ENCODE data around the gene COPS7A.

Gene COPS7A, protein sequence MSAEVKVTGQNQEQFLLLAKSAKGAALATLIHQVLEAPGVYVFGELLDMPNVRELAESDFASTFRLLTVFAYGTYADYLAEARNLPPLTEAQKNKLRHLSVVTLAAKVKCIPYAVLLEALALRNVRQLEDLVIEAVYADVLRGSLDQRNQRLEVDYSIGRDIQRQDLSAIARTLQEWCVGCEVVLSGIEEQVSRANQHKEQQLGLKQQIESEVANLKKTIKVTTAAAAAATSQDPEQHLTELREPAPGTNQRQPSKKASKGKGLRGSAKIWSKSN

DNA sequence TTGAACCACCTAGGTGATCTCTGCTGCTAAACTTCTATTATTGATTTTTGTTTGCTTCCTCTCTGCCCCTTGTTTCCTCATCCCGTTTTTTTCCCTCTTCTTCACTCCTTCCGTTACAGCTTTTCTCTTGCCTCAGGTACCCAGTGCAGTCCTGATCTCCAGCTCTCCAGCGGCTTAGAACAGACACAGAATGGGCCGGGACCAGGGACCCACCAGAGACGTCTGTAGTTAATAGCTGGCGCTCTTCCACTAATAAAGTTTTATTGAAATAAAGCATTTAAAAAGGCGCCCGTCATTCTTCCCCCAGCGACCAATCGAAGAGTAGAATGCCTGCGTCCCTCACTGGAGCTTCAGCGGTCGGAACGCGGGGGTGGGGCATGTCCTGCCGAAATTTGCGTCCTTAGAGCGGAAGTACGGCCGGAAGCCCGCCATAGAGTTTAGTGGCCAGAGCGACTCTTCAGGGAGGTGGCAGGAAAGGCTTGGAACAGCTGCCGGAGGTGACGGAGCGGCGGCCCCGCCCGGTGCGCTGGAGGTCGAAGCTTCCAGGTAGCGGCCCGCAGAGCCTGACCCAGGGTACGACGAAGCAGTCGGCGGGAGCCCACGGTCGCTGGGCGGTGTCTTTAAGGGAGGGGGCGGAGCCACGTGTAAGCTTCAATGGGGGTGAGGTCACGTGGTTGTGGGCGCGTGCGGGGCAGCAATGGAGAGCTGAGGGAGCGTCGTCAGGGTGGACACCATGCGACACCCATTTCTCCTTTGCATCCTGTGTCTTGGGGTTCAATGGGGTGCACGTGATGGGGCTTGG is at the start of gene COPS7A:
Gene COPS7A, plus strand, starts transcription at position 440 of the 802 bp plus-strand sequence. CDS start 611 bp downstream, outside the sequence.
- DNase-seq (ENCODE audit: low read depth in 2 of 2): peak; percentile 87 to 88

GRCh38 chr12:6676962-6677361 is 46.9 kb upstream of the COPS7A start:
- no peak for DNase-seq (ENCODE audit: low read depth in 2 of 2)

- no peak for DNase-seq (ENCODE audit: low read depth in 2 of 2)
These were observed 39.2 kb upstream of the COPS7A start for GRCh38 chr12:6684609-6685008.

GRCh38 chr12:6685814-6686213 is 38.0 kb upstream of the COPS7A start:
- DNase-seq (ENCODE audit: low read depth in 2 of 2): no peak

GRCh38 chr12:6688543-6688998 is 35.3 kb upstream of the COPS7A start:
- peak; percentile 16 to 56 for DNase-seq (ENCODE audit: low read depth in 2 of 2)

- peak; percentile 84 to 90 for DNase-seq (ENCODE audit: low read depth in 2 of 2)
These were observed 34.6 kb upstream of the COPS7A start, which contains the start of gene ZNF384 for GRCh38 chr12:6688999-6689882. ZNF384 (minus strand) TSS chr12:6689375; CDS start chr12:6679520, 9,855 bp downstream.

DNA sequence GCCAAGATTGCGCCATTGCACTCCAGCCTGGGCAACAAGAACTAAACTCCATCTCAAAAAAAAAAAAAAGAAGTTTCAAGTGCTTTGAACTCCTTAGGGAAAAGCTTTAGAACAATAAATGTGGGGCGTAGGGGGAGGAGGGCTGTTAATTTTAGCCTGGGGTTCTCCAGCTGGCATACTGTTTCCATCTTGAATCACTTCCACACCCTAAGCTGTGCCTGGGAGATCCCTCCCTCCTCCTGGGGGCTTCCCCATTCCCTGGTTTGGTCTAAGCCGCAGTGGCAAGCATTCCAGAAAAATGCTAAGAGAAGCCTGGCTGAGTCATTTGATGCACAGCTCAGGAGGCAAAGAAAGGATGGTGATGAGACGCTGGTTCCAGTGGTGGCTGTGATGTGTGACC is 32.4 kb upstream of the COPS7A start:
- no peak for DNase-seq (ENCODE audit: low read depth in 2 of 2)

GRCh38 chr12:6692888-6693287 is 31.0 kb upstream of the COPS7A start:
- no peak for DNase-seq (ENCODE audit: low read depth in 2 of 2)

- no peak for DNase-seq (ENCODE audit: low read depth in 2 of 2)
These were observed 30.0 kb upstream of the COPS7A start for GRCh38 chr12:6693832-6694355.

DNA sequence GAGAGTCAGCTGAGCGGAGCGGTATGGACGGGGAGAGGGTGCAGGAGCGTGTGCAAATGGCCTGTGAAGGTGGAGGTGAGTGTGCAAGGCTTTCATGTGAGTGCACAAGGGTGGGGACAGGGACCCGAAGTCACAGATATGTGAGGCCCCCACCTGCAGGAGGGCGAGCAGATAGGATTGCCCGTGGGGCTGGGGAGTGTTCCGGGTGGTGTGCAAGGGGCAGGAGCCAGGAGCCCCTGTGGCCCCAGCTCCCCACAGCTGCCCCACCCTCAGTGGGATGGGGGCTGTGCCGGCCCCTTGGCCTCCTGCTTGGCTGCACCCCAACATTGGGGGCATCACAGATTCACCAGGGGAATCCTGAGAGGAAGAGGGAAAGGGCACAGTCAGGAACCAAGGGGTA is 29.1 kb upstream of the COPS7A start:
- no peak for DNase-seq (ENCODE audit: low read depth in 2 of 2)

DNA sequence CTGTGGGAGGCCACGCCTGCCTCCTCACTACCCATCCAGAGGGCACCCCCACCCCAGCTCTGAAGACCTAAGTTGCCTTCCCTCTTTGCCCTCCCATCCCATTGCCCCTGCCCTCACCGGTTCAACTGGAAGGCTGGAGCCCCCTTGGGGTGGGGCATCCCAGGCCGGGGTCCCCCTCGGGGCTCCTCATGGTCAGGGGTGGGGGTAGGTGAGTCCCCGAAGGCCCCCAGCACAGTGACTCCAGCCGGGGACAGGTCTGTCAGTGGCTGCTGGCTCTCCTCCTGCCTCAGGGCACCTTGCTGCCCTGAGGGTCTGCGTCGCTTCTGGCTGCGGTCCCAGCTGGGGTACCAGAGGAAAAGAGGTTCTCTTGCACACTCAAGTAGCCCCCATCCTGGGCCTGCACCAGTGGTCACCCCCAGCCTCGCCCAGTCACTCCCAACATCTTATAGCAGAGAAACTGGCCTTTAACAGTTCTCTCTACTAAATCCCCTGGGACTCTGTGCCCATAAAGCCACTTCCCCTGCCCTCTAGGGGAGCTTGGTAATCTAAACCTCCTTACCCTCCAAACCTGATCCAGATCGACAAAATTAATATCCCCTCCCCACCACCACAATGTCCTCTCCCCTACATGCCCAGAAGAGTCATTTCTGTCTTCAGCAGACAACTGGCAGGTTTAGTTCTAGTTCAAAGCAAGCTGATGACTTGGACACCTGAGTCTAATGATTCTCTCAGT is 28.4 kb upstream of the COPS7A start:
- no peak for DNase-seq (ENCODE audit: low read depth in 2 of 2)

GRCh38 chr12:6696690-6697583 is 26.9 kb upstream of the COPS7A start:
- DNase-seq (ENCODE audit: low read depth in 2 of 2): no peak

GRCh38 chr12:6697584-6698351 is 26.1 kb upstream of the COPS7A start:
- no peak for DNase-seq (ENCODE audit: low read depth in 2 of 2)

GRCh38 chr12:6698352-6699046 is 25.3 kb upstream of the COPS7A start:
- no peak for DNase-seq (ENCODE audit: low read depth in 2 of 2)

DNA sequence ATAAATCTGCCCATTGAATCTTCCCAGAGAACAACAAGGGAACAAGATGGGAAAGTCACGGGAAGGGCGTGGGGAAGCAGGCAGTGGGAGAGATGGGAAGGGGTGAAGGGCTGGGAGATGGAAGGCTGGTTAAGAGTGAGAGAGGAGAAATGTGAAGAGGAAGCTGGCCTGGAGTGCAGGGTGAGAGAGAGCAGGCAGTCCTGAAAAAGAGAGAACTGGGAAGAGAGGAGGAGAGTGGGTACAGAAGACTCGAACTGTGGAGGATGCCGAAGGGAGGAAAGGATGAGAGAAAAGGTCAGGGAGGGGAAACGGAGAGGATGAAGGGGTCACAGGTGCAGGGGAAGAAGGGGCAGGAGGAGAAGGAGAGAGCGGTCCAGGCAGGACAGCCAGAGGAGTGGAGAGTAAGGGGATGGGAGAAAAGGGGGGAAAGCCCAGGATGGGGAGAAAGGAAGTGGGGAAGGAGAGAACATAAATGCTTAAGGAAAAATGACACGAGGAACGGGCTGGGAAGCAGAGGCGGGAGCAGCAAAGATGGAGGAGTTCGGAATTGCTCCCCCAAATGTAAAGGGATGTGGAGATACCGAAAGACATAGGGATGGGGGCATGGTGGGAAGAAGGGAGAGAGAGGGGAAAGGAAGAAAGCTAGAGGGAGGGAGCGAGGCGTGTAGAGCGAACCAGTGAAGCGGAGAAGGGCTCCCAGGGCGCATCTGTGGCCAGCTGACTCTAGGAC is 24.4 kb upstream of the COPS7A start:
- DNase-seq (ENCODE audit: low read depth in 2 of 2): no peak

GRCh38 chr12:6699989-6700645 is 23.7 kb upstream of the COPS7A start:
- DNase-seq (ENCODE audit: low read depth in 2 of 2): no peak

DNA sequence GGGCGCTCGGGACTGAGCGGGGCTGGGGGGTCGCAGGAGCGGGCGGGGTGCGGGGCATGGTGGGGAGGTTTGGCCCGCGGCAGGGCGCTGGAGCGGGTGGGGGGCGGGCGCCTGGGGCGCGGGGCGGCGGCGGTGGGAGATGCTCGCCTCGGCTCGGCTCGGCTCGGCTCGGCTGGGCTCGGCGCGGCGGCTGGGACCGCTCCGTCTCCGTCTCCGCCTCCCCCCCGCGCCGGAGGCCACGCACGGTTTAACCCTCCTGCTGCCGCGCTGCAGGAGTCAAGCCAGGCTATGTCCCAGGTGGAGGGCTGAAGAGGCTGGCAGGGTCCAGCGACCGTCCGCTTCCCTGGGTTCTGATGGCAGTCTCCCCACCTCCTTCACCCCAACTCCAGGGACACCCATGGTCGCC is 23.2 kb upstream of the COPS7A start, which contains the start of gene PIANP:
Gene PIANP, minus strand, starts transcription at position 170 of the 406 bp plus-strand sequence. CDS start 2,754 bp downstream, outside the sequence.
- no peak for DNase-seq (ENCODE audit: low read depth in 2 of 2)

Measured in stimulated activated CD8-positive, alpha-beta memory T cell treated with anti-CD3 and anti-CD28 coated beads, Interleukin-7, amount 100 ng/mL, for 1 hour (primary cell).